ENCODE measurements around the gene AKAP11. TPM values are rescaled to one million over a fixed set of nuclear protein-coding genes. Genes with fewer than 3 reads are reported as not detected.

Gene AKAP11
- total and polyA plus RNA-seq, 9 of the 15 experiments (the other 6 are each of a cell fraction or from before 2014, with no cell fraction given): 2.2 to 31.3 (median 10.9) TPM

DNA sequence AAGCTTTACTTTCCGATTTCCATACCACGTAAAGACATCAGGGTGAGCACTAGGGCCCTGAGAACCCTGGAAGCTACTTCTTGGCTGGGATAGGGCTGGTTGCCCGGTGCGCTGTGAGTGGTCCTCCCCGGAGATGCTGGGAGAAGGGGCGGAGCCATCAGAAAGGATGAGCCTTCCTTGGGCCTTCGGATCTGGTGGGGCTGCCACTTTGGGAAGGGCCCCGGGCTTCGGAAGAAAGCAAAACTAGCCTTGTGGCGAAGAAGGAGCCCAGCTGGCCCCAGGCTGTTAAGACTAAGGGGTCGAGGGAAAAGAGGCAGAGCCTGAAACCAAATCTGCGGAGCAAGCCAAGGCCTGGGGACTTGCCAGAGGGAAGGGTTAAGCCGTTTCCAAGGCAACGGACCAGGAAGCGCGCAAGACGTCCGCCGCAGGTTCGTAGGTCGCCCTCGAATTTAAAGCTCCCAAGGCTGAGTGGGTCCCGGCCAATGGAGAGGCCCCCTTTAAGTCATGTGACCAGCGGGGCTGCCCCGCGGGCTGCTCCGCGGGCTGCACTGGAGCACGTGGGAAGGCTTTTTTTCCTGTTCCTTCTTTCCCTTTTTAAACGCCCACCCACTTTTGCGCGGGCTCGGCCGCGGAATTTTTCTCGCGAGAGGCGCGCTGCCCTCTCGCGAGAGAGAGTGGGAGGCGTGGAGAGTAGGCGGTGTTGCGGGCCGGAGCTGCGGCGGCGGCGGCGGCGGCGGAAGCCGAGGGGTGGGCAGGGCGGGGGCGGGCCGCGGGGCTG lies 426 bp upstream of the AKAP11 start (continued):
- TF ChIP-seq, protein P1, sequence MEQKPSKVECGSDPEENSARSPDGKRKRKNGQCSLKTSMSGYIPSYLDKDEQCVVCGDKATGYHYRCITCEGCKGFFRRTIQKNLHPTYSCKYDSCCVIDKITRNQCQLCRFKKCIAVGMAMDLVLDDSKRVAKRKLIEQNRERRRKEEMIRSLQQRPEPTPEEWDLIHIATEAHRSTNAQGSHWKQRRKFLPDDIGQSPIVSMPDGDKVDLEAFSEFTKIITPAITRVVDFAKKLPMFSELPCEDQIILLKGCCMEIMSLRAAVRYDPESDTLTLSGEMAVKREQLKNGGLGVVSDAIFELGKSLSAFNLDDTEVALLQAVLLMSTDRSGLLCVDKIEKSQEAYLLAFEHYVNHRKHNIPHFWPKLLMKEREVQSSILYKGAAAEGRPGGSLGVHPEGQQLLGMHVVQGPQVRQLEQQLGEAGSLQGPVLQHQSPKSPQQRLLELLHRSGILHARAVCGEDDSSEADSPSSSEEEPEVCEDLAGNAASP (IDR thresholded peaks at IDR 0.05): no peak
- TF ChIP-seq, protein P2, sequence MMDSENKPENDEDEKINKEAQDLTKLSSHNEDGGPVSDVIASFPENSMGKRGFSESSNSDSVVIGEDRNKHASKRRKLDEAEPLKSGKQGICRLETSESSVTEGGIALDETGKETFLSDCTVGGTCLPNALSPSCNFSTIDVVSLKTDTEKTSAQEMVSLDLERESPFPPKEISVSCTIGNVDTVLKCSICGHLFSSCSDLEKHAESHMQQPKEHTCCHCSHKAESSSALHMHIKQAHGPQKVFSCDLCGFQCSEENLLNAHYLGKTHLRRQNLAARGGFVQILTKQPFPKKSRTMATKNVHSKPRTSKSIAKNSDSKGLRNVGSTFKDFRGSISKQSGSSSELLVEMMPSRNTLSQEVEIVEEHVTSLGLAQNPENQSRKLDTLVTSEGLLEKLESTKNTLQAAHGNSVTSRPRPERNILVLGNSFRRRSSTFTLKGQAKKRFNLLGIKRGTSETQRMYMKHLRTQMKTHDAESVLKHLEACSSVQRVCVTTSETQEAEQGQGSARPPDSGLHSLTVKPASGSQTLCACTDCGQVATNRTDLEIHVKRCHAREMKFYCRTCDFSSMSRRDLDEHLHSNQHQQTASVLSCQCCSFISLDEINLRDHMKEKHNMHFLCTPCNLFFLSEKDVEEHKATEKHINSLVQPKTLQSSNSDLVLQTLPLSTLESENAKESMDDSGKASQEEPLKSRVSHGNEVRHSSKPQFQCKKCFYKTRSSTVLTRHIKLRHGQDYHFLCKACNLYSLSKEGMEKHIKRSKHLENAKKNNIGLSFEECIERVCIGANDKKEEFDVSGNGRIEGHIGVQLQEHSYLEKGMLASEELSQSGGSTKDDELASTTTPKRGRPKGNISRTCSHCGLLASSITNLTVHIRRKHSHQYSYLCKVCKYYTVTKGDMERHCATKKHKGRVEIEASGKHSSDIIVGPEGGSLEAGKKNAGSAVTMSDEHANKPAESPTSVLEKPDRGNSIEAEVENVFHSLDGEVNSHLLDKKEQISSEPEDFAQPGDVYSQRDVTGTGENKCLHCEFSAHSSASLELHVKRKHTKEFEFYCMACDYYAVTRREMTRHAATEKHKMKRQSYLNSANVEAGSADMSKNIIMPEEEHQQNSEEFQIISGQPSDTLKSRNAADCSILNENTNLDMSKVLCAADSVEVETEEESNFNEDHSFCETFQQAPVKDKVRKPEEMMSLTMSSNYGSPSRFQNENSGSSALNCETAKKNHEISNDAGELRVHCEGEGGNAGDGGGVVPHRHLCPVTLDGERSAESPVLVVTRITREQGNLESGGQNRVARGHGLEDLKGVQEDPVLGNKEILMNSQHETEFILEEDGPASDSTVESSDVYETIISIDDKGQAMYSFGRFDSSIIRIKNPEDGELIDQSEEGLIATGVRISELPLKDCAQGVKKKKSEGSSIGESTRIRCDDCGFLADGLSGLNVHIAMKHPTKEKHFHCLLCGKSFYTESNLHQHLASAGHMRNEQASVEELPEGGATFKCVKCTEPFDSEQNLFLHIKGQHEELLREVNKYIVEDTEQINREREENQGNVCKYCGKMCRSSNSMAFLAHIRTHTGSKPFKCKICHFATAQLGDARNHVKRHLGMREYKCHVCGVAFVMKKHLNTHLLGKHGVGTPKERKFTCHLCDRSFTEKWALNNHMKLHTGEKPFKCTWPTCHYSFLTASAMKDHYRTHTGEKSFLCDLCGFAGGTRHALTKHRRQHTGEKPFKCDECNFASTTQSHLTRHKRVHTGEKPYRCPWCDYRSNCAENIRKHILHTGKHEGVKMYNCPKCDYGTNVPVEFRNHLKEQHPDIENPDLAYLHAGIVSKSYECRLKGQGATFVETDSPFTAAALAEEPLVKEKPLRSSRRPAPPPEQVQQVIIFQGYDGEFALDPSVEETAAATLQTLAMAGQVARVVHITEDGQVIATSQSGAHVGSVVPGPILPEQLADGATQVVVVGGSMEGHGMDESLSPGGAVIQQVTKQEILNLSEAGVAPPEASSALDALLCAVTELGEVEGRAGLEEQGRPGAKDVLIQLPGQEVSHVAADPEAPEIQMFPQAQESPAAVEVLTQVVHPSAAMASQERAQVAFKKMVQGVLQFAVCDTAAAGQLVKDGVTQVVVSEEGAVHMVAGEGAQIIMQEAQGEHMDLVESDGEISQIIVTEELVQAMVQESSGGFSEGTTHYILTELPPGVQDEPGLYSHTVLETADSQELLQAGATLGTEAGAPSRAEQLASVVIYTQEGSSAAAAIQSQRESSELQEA (IDR thresholded peaks at IDR 0.05; ENCODE audit: low read depth): no peak
- TF ChIP-seq LCOR (CRISPR knock-in tag; IDR thresholded peaks at IDR 0.05) (0 out of 2 replicates have a peak, but pooled peaks have one; percentile 58), PURB (CRISPR knock-in tag; IDR thresholded peaks at IDR 0.05; ENCODE audit: low read depth) (no peak), FOSL1 (tag; conservative IDR thresholded peaks at IDR 0.05) (no peak), SNIP1 (IDR thresholded peaks at IDR 0.05; ENCODE audit: low read depth) (peak; percentile 31; the same call in 1 of the 2 replicates), YBX1 (IDR thresholded peaks at IDR 0.05) (no peak), MXI1 (IDR thresholded peaks at IDR 0.05; ENCODE audit: low read depth, low read length) (peak; percentile 44; the same call in 1 of the 2 replicates), SMC3 (conservative IDR thresholded peaks at IDR 0.05; ENCODE audit: insufficient read depth, low read depth, low read length) (no peak), EGR1 (conservative IDR thresholded peaks at IDR 0.05) (peak; percentile 94)
- TF ChIP-seq, protein P3, sequence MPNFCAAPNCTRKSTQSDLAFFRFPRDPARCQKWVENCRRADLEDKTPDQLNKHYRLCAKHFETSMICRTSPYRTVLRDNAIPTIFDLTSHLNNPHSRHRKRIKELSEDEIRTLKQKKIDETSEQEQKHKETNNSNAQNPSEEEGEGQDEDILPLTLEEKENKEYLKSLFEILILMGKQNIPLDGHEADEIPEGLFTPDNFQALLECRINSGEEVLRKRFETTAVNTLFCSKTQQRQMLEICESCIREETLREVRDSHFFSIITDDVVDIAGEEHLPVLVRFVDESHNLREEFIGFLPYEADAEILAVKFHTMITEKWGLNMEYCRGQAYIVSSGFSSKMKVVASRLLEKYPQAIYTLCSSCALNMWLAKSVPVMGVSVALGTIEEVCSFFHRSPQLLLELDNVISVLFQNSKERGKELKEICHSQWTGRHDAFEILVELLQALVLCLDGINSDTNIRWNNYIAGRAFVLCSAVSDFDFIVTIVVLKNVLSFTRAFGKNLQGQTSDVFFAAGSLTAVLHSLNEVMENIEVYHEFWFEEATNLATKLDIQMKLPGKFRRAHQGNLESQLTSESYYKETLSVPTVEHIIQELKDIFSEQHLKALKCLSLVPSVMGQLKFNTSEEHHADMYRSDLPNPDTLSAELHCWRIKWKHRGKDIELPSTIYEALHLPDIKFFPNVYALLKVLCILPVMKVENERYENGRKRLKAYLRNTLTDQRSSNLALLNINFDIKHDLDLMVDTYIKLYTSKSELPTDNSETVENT (CRISPR knock-in tag; IDR thresholded peaks at IDR 0.05): no peak
- TF ChIP-seq, protein P4, sequence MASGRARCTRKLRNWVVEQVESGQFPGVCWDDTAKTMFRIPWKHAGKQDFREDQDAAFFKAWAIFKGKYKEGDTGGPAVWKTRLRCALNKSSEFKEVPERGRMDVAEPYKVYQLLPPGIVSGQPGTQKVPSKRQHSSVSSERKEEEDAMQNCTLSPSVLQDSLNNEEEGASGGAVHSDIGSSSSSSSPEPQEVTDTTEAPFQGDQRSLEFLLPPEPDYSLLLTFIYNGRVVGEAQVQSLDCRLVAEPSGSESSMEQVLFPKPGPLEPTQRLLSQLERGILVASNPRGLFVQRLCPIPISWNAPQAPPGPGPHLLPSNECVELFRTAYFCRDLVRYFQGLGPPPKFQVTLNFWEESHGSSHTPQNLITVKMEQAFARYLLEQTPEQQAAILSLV (tag; IDR thresholded peaks at IDR 0.05): no peak
- TF ChIP-seq, protein P5, sequence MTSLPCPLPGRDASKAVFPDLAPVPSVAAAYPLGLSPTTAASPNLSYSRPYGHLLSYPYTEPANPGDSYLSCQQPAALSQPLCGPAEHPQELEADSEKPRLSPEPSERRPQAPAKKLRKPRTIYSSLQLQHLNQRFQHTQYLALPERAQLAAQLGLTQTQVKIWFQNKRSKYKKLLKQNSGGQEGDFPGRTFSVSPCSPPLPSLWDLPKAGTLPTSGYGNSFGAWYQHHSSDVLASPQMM (CRISPR knock-in tag; IDR thresholded peaks at IDR 0.05): no peak

All from K562 (cell line).